MCF 10A (cell line): ENCODE data around the gene CD69. TPM values are rescaled to one million over a fixed set of nuclear protein-coding genes. Genes with fewer than 3 reads are reported as not detected.

Experiments
- BruUV-seq: library from RNA; stranded (reverse); fragments of 400-500 nt; replicated peaks from 2 replicates; lab custom pipeline; 2021; lab: Mats Ljungman, UMichigan
- CTCF ChIA-PET: fragments of 300-600 bp; sonication (Branson Sonifier 250); formaldehyde crosslinking; extraction: SDS; loops from one replicate; lab custom pipeline; 2021; ENCODE audit warnings: antibody characterized with exemption, inconsistent platforms; lab: Yijun Ruan, JAX
- POLR2A ChIA-PET: fragments of 300-600, 350-650 bp; sonication (Branson Sonifier 250); formaldehyde crosslinking; extraction: SDS; loops from one replicate; lab custom pipeline; 2020; ENCODE audit warnings: antibody characterized with exemption, inconsistent platforms; lab: Yijun Ruan, JAX
- DNase-seq: peaks from one replicate; pipeline ENCODE4 v3.0.0-alpha.2; 2018; ENCODE audit not compliant: unreplicated experiment
- H3K27ac Mint-ChIP-seq: one replicate; pipeline ENCODE4 v1.8.0; 2022; ENCODE audit warnings: mild to moderate bottlenecking, low read depth, mixed read lengths; ENCODE audit not compliant: unreplicated experiment
- H3K27me3 Mint-ChIP-seq: one replicate; pipeline ENCODE4 v1.8.0; 2022; ENCODE audit warnings: mixed read lengths; ENCODE audit not compliant: insufficient read depth, unreplicated experiment
- H3K36me3 Mint-ChIP-seq: one replicate; pipeline ENCODE4 v1.8.0; 2022; ENCODE audit warnings: mild to moderate bottlenecking, moderate library complexity, mixed read lengths; ENCODE audit not compliant: insufficient read depth, unreplicated experiment
- H3K4me1 Mint-ChIP-seq: one replicate; pipeline ENCODE4 v1.8.0; 2022; ENCODE audit warnings: mixed read lengths; ENCODE audit not compliant: insufficient read depth, unreplicated experiment
- H3K4me3 Mint-ChIP-seq: one replicate; pipeline ENCODE4 v1.8.0; 2022; ENCODE audit warnings: mild to moderate bottlenecking, moderate library complexity, mixed read lengths; ENCODE audit not compliant: unreplicated experiment
- H3K9me3 Mint-ChIP-seq: one replicate; pipeline ENCODE4 v1.8.0; 2022; ENCODE audit warnings: mixed read lengths; ENCODE audit not compliant: unreplicated experiment
- intact Hi-C: fragments of 100-400 bp; cut with micrococcal nuclease; formaldehyde crosslinking; loops from 2 replicates; pipeline ENCODE4 v1.14.1; 2022
- total RNA-seq: library from RNA; stranded (reverse); gene quantifications from 2 replicates; pipeline ENCODE4 v1.2.3, GENCODE V29; 2022
- TF ChIP-seq, protein P1 (sequence below): fragments of 200-600 bp; IDR thresholded peaks from one replicate; pipeline ENCODE4 v1.8.0; 2022; ENCODE audit warnings: antibody characterized with exemption, mild to moderate bottlenecking; ENCODE audit not compliant: unreplicated experiment

The CD69 gene
- total RNA-seq, 1 experiment from 2014 or later: not detected

DNA sequence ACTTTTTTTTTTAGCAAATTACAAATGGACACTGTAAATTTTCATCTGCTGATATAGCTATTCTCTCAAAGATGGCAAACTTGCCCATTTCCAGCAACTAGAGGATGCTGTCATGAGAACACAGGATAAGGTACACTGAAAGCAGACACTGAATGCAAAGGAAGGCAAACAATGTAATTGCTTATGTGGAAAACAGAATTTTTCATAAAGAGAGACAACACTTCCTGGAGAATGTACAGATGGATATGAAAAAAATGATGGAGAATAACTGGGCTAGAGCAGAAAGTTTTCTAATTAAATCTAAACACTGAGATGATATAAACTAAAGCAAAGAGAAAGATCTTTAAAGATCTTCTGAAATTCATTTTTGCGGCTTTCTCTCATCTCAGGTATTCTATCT, 581 bp downstream of the CD69 start:
- Mint-ChIP-seq H3K4me1 (no peaks in the 10 kb centered on the region), H3K27ac (no peak overlapping the region), H3K9me3 (no peaks in the 10 kb centered on the region), H3K27me3 (peaks cover 65% of the 10 kb centered on the region), H3K4me3 (no peak overlapping the region), H3K36me3 (no peaks in the 10 kb centered on the region)
- ChIA-PET CTCF (interaction anchor here (3.8 kb wide), 1 partner anchor 9 kb away, joined by 29 read pairs; no protein-coding TSS in a partner anchor), POLR2A (interaction anchor here (0.7 kb wide), 1 partner anchor 86 kb away, joined by 3 read pairs; no protein-coding TSS in a partner anchor)
- BruUV-seq: no TSS peak
- intact Hi-C loops: no loop called here
- TF ChIP-seq, protein P1, sequence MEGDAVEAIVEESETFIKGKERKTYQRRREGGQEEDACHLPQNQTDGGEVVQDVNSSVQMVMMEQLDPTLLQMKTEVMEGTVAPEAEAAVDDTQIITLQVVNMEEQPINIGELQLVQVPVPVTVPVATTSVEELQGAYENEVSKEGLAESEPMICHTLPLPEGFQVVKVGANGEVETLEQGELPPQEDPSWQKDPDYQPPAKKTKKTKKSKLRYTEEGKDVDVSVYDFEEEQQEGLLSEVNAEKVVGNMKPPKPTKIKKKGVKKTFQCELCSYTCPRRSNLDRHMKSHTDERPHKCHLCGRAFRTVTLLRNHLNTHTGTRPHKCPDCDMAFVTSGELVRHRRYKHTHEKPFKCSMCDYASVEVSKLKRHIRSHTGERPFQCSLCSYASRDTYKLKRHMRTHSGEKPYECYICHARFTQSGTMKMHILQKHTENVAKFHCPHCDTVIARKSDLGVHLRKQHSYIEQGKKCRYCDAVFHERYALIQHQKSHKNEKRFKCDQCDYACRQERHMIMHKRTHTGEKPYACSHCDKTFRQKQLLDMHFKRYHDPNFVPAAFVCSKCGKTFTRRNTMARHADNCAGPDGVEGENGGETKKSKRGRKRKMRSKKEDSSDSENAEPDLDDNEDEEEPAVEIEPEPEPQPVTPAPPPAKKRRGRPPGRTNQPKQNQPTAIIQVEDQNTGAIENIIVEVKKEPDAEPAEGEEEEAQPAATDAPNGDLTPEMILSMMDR: no peak
- DNase-seq: no peak

DNA sequence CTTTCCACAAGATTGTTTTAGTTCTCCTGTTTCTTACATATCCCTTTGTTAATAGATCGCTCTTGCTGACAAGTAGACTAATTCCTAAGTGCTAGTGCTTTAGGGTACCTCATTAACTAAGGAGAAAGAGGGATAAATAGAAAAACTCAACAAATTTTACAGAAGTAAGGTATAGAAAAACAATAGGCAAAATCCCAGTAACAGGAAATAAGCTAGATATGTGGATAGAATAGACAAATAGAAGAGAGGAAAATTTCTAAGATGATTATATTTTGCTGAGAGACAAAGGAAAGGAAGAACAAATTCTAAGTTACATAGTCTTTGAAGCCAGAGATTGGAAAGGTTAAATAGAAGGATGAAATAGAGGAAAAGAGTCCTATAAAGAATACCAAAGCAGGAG, 1.0 kb downstream of the CD69 start:
- intact Hi-C loops: loop anchor here (10.0 kb wide), 1 partner anchor 245 kb away; no protein-coding TSS in a partner anchor
- TF ChIP-seq, protein P1: no peak
- ChIA-PET POLR2A (interaction anchor here (0.7 kb wide), 1 partner anchor 86 kb away, joined by 3 read pairs; no protein-coding TSS in a partner anchor), CTCF (interaction anchor here (3.8 kb wide), 1 partner anchor 9 kb away, joined by 29 read pairs; no protein-coding TSS in a partner anchor)
- BruUV-seq: no TSS peak
- H3K36me3 Mint-ChIP-seq: no peaks in the 10 kb centered on the region
- DNase-seq: no peak
- peaks cover 69% of the 10 kb centered on the region for H3K27me3 Mint-ChIP-seq
- H3K9me3 Mint-ChIP-seq: no peaks in the 10 kb centered on the region
- no peaks in the 10 kb centered on the region for H3K4me1 Mint-ChIP-seq
- no peak overlapping the region for H3K4me3 Mint-ChIP-seq
- no peak overlapping the region for H3K27ac Mint-ChIP-seq

GRCh38 chr12:9758119-9758518, 2.6 kb downstream of the CD69 start:
- no peak overlapping the region for H3K4me3 Mint-ChIP-seq
- H3K9me3 Mint-ChIP-seq: no peaks in the 10 kb centered on the region
- BruUV-seq: no TSS peak
- intact Hi-C loops: loop anchor here (10.0 kb wide), 1 partner anchor 247 kb away; no protein-coding TSS in a partner anchor
- no peak for DNase-seq
- H3K27me3 Mint-ChIP-seq: peaks cover 80% of the 10 kb centered on the region
- H3K36me3 Mint-ChIP-seq: no peaks in the 10 kb centered on the region
- TF ChIP-seq, protein P1: no peak
- H3K27ac Mint-ChIP-seq: no peak overlapping the region
- H3K4me1 Mint-ChIP-seq: no peaks in the 10 kb centered on the region
- POLR2A ChIA-PET: no interaction called here
- CTCF ChIA-PET: interaction anchor here (0.6 to 1.7 kb wide), 8 partner anchors 8 to 338 kb away, joined by 3 to 9 read pairs (median 4); no protein-coding TSS in a partner anchor

DNA sequence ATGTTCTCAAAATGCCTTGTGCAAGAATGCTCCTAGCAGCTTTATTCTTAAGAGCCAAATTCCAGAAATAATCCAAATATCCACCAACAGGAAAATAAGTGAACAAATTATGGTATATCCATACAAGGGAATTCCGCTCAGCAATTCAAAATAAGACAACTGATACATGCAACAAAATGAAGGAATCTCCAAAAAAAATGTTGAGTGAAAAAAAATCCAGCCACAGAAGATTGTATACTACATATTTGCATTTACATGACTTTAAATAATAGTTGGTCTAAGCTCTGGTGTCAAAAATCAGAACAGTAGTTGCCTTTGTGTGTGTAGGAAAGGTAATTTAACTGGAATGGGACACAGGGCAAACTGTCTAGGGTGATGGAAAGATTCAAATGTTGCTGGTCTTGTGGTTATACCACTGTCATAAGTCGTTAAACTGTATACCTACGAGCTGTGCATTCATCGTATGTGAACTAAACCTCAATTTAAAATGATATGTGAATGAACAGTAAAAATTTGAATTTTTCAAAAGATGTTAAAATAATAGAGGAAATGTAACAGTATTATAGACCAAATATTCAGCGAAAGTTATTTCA, 3.2 kb downstream of the CD69 start:
- no peaks in the 10 kb centered on the region for H3K36me3 Mint-ChIP-seq
- H3K4me3 Mint-ChIP-seq: no peak overlapping the region
- H3K4me1 Mint-ChIP-seq: no peaks in the 10 kb centered on the region
- CTCF ChIA-PET: interaction anchor here (0.6 to 1.7 kb wide), 7 partner anchors 15 to 605 kb away, joined by 3 to 9 read pairs (median 3); no protein-coding TSS in a partner anchor
- TF ChIP-seq, protein P1: no peak
- no peaks in the 10 kb centered on the region for H3K9me3 Mint-ChIP-seq
- BruUV-seq: no TSS peak
- peaks cover 79% of the 10 kb centered on the region for H3K27me3 Mint-ChIP-seq
- intact Hi-C loops: loop anchor here (10.0 kb wide), 1 partner anchor 247 kb away; no protein-coding TSS in a partner anchor
- no peak for DNase-seq
- H3K27ac Mint-ChIP-seq: no peak overlapping the region
- POLR2A ChIA-PET: no interaction called here
